ENCODE measurements around the gene UNC13A.

- no peak for TF ChIP-seq EZH2phosphoT487 (IDR thresholded peaks at IDR 0.05; ENCODE audit: borderline replicate concordance, low read depth)
- no peak for TF ChIP-seq USF2 (IDR thresholded peaks at IDR 0.05; ENCODE audit: borderline replicate concordance, low read depth, low read length)
- no peak for TF ChIP-seq CTCF (IDR thresholded peaks at IDR 0.05)
- TF ChIP-seq EP300 (IDR thresholded peaks at IDR 0.05; ENCODE audit: borderline replicate concordance in 1 of 2, low read depth in 1 of 2, low read length in 1 of 2): no peak
- no peak for TF ChIP-seq SIN3A (IDR thresholded peaks at IDR 0.05; ENCODE audit: borderline replicate concordance, low read depth, low read length)
- TF ChIP-seq TAF1 (IDR thresholded peaks at IDR 0.05; ENCODE audit: borderline replicate concordance, low read depth, low read length): no peak
- no peak for TF ChIP-seq RCOR1 (IDR thresholded peaks at IDR 0.05; ENCODE audit: low read length)
- TF ChIP-seq FOSL2 (IDR thresholded peaks at IDR 0.05; ENCODE audit: borderline replicate concordance, low read depth): no peak
- TF ChIP-seq YY1 (IDR thresholded peaks at IDR 0.05; ENCODE audit: low read depth): no peak
- no peak for TF ChIP-seq POLR2AphosphoS5 (IDR thresholded peaks at IDR 0.05; ENCODE audit: low read depth, low read length)
- no peak for TF ChIP-seq MAX (IDR thresholded peaks at IDR 0.05; ENCODE audit: low read depth)
- TF ChIP-seq PBX3 (IDR thresholded peaks at IDR 0.05): no peak
- no peak for TF ChIP-seq MXI1 (IDR thresholded peaks at IDR 0.05; ENCODE audit: low read depth, low read length)
- TF ChIP-seq JUND (IDR thresholded peaks at IDR 0.05): no peak
These were observed 39.0 kb upstream of the UNC13A start for GRCh38 chr19:17726964-17727773.
